GM23338 (cell line): ENCODE results near the gene MYO18A.

Experiments
- CTCF ChIP-seq, 2 experiments: fragments of 200-600 bp in 1 of 2; sonication (generic) in 1 of 2; conservative IDR thresholded peaks; 2 replicates each; pipeline versions ENCODE4 v1.5.1 to v1.6.1; 2016 to 2017; ENCODE audit warnings: antibody characterized with exemption in 2 of 2, low read depth in 2 of 2, mild to moderate bottlenecking in 2 of 2, moderate library complexity in 1 of 2
- EZH2phosphoT487 ChIP-seq: fragments of 200-600 bp; sonication (generic); IDR thresholded peaks from one replicate; pipeline ENCODE4 v1.8.1; 2018; ENCODE audit warnings: antibody characterized with exemption; ENCODE audit not compliant: unreplicated experiment
- NANOG ChIP-seq: IDR thresholded peaks from 2 replicates; pipeline ENCODE4 v1.6.1; 2016; ENCODE audit warnings: antibody characterized with exemption, borderline replicate concordance
- POLR2AphosphoS5 ChIP-seq: IDR thresholded peaks from 2 replicates; pipeline ENCODE4 v1.6.1; 2016; ENCODE audit warnings: antibody characterized with exemption, low read depth

DNA sequence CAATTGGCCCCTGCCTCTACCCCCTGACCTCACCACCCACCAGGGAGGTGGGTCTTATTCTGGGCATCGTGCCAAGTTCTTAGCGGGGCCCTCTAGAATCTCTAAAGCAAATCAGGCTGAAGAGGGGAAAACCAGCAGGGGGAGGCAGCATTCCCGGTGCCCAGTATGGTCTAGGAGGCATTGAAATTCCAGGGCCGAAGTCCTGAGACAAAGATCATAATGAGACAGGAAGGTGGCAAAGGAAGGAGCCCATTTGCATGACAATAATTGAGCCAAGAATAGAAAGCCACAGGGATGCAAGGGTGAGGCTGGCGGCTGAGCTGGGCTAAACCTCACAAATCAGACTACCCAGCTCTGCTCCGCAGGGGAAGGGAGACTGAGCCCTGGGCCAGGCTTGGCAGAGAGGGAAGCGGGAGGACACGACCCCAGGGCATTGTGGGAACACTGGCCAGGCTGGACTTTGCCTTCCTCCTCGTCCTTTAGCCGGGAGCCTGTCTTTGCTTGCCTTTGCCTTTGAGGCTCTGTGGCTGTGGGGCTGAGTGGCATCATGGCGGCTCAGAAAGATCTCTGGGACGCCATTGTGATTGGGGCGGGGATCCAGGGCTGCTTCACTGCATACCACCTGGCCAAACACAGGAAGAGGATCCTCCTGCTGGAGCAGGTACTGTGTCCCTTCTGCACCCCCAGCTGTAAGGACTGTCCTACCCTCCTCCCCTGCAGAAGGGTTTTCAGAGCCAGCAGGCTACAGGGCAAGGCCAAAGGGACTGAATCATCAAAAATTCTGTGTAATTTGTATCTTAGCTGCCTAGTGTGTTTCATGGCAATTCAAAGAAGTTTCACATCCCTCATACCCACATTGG lies 137.3 kb downstream of the MYO18A start, which contains the start of gene PIPOX:
- TF ChIP-seq CTCF (conservative IDR thresholded peaks at IDR 0.05; ENCODE audit: low read depth in 2 of 2) (peak; percentile 64 to 69), POLR2AphosphoS5 (peak; percentile 71), NANOG (peak; percentile 64; the same call in 1 of the 2 replicates), EZH2phosphoT487 (no peak)
